Liver (tissue), 9 donors: ENCODE results near the gene PARVB. TPM values are rescaled to one million over a fixed set of nuclear protein-coding genes. Genes with fewer than 3 reads are reported as not detected.

Experiments
- DNase-seq: peaks from one replicate; pipeline ENCODE4 v3.0.0-alpha.2; 2017; ENCODE audit warnings: low spot score
- H3K27ac ChIP-seq, 2 donors: one replicate each; pipeline ENCODE4 v1.7.0; 2013; ENCODE audit warnings: inconsistent platforms in 2 of 2, low read length in 2 of 2, control low read depth in 1 of 2, low read depth in 1 of 2, mild to moderate bottlenecking in 1 of 2
- H3K27me3 ChIP-seq, 4 donors: one replicate each; pipeline versions ENCODE4 v1.6.1 to v1.7.0; 2013; ENCODE audit warnings: low read length in 3 of 4, inconsistent platforms in 1 of 4, mild to moderate bottlenecking in 1 of 4, moderate library complexity in 1 of 4; ENCODE audit not compliant: control insufficient read depth in 4 of 4, insufficient read depth in 4 of 4
- H3K36me3 ChIP-seq, 4 donors: one replicate each; pipeline versions ENCODE4 v1.6.1 to v1.7.0; 2013; ENCODE audit warnings: low read length in 3 of 4, mild to moderate bottlenecking in 3 of 4, low read depth in 1 of 4, moderate library complexity in 1 of 4; ENCODE audit not compliant: control insufficient read depth in 4 of 4, insufficient read depth in 3 of 4
- H3K4me1 ChIP-seq, 4 donors: one replicate each; pipeline versions ENCODE4 v1.6.1 to v1.7.0; 2013; ENCODE audit warnings: low read length in 3 of 4, mild to moderate bottlenecking in 3 of 4, moderate library complexity in 1 of 4; ENCODE audit not compliant: control insufficient read depth in 4 of 4, insufficient read depth in 4 of 4
- H3K4me3 ChIP-seq, 3 donors: one replicate each; pipeline versions ENCODE4 v1.6.1 to v1.7.0; 2013; ENCODE audit warnings: low read length in 3 of 3, control low read depth in 1 of 3, low read depth in 1 of 3, mild to moderate bottlenecking in 1 of 3
- H3K9ac ChIP-seq, 2 donors: one replicate each; pipeline ENCODE4 v1.7.0; 2013; ENCODE audit warnings: low read length in 2 of 2, mild to moderate bottlenecking in 2 of 2, moderate library complexity in 2 of 2, control low read depth in 1 of 2, low read depth in 1 of 2
- H3K9me3 ChIP-seq, 4 donors: one replicate each; pipeline versions ENCODE4 v1.6.1 to v1.7.0; 2013; ENCODE audit warnings: low read length in 3 of 4; ENCODE audit not compliant: control insufficient read depth in 4 of 4
- EGR1 ChIP-seq, 2 donors: IDR thresholded peaks; 2 replicates each; pipeline ENCODE4 v1.6.1; 2016 to 2018; ENCODE audit warnings: antibody characterized with exemption in 2 of 2, low read depth in 2 of 2
- FOXA1 ChIP-seq: IDR thresholded peaks from 2 replicates; pipeline ENCODE4 v1.6.1; 2016; ENCODE audit warnings: antibody characterized with exemption
- GABPA ChIP-seq, 2 donors: IDR thresholded peaks in 1 of 2; conservative IDR thresholded peaks in 1 of 2; 2 replicates each; pipeline ENCODE4 v1.6.1; 2016; ENCODE audit warnings: antibody characterized with exemption in 2 of 2, mild to moderate bottlenecking in 1 of 2, moderate library complexity in 1 of 2
- HNF4G ChIP-seq: IDR thresholded peaks from 2 replicates; pipeline ENCODE4 v1.6.1; 2016; ENCODE audit warnings: antibody characterized with exemption
- JUND ChIP-seq, 2 donors: IDR thresholded peaks; 2 replicates each; pipeline ENCODE4 v1.6.1; 2016; ENCODE audit warnings: antibody characterized with exemption in 2 of 2
- NR2F2 ChIP-seq: IDR thresholded peaks from 2 replicates; pipeline ENCODE4 v1.6.1; 2016; ENCODE audit warnings: antibody characterized with exemption
- RXRA ChIP-seq, 2 donors: IDR thresholded peaks; 2 replicates each; pipeline ENCODE4 v1.6.1; 2017 to 2018; ENCODE audit warnings: antibody characterized with exemption in 2 of 2, mild to moderate bottlenecking in 1 of 2
- TAF1 ChIP-seq: conservative IDR thresholded peaks from 2 replicates; pipeline ENCODE4 v1.6.1; 2016; ENCODE audit warnings: antibody characterized with exemption, mild to moderate bottlenecking
- YY1 ChIP-seq: IDR thresholded peaks from 2 replicates; pipeline ENCODE4 v1.6.1; 2016; ENCODE audit warnings: antibody characterized with exemption, mild to moderate bottlenecking
- WGBS: extraction: QIAGEN DNeasy Blood & Tissue Kit; methylation state at CpG from one replicate; pipeline ENCODE4 v1.1.7; 2013; 5-methylcytosine and 5-hydroxymethylcytosine counted together
- polyA plus RNA-seq, 2 donors: library from polyadenylated mRNA; stranded (reverse) in 1 of 2; unstranded in 1 of 2; fragments of 200-250 nt in 1 of 2; fragments of >200 nt in 1 of 2; fragmentation: Nextera tagmentation in 1 of 2; extraction: Ambion mirVana in 1 of 2; gene quantifications; one replicate each; pipeline versions ENCODE4 v1.2.1 to v1.2.3, GENCODE V29; 2013 to 2015
- total RNA-seq, 2 donors: library from RNA; depleted of rRNA; stranded (reverse); fragments of >200 nt; gene quantifications; one replicate each; pipeline ENCODE4 v1.2.3, GENCODE V29; 2014
- TF ChIP-seq, protein P1 (sequence below): IDR thresholded peaks from 2 replicates; pipeline ENCODE4 v1.6.1; 2016; ENCODE audit warnings: antibody characterized with exemption
- TF ChIP-seq, protein P2 (sequence below): IDR thresholded peaks from 2 replicates; pipeline ENCODE4 v1.6.1; 2016; ENCODE audit warnings: antibody characterized with exemption
- TF ChIP-seq, protein P3 (sequence below): fragments of 150-350 bp; IDR thresholded peaks from 2 replicates; pipeline ENCODE4 v1.5.1; 2017; ENCODE audit warnings: improper control_type of control experiment, low read depth, low read length; ENCODE audit not compliant: missing input control
- TF ChIP-seq, protein P4 (sequence below): IDR thresholded peaks from 2 replicates; pipeline ENCODE4 v1.6.1; 2016; ENCODE audit warnings: antibody characterized with exemption
- donor health status: healthy.
- donor health status: healthy.
- donor health status: healthy.
- donor health status: healthy.
- donor health status: healthy.

The PARVB gene
- total and polyA plus RNA-seq, 4 donors, result 3.2 to 55.5 (median 17.7) TPM

DNA sequence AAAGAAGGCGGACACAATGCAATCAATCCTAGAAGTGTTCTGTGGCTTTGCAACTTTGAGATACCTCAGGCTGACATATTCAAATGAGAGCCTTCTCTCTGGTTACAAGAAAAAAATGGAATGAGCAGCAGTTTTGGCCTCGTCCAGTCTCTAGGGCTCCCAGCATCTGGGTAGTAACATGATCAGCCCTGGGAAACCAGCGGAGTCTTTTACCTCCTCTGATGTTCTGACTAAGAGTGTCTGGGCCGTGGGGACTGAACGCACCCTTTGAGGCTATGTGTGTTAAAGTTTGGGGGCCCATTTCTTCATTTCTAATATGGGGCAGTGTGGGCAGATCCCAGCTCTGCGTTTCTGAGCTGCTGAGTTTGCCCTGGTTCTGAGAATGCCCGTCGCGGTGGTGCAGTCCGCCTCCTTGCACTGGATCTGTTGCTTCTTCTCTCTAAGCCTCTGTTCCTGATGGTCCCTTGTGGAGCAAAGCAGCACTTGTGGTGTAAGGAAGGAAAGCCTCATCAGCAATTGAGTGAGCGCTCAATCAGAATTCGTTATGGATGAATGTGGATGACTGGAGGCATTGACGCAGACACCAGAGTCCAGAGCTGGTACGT, 8.1 kb downstream of the PARVB start:
- no peak for DNase-seq
- no peaks in the 10 kb centered on the region for H3K27me3 ChIP-seq
- 88% methylated on average over 14 of the region's 14 CpGs for WGBS
- TF ChIP-seq, protein P1, sequence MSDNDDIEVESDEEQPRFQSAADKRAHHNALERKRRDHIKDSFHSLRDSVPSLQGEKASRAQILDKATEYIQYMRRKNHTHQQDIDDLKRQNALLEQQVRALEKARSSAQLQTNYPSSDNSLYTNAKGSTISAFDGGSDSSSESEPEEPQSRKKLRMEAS, result no peak
- TF ChIP-seq EGR1 (IDR thresholded peaks at IDR 0.05; ENCODE audit: low read depth in 2 of 2) (no peak), FOXA1 (no peak), TAF1 (no peak), NR2F2 (no peak)
- TF ChIP-seq, protein P2, sequence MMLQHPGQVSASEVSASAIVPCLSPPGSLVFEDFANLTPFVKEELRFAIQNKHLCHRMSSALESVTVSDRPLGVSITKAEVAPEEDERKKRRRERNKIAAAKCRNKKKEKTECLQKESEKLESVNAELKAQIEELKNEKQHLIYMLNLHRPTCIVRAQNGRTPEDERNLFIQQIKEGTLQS, result no peak
- TF ChIP-seq, protein P3, sequence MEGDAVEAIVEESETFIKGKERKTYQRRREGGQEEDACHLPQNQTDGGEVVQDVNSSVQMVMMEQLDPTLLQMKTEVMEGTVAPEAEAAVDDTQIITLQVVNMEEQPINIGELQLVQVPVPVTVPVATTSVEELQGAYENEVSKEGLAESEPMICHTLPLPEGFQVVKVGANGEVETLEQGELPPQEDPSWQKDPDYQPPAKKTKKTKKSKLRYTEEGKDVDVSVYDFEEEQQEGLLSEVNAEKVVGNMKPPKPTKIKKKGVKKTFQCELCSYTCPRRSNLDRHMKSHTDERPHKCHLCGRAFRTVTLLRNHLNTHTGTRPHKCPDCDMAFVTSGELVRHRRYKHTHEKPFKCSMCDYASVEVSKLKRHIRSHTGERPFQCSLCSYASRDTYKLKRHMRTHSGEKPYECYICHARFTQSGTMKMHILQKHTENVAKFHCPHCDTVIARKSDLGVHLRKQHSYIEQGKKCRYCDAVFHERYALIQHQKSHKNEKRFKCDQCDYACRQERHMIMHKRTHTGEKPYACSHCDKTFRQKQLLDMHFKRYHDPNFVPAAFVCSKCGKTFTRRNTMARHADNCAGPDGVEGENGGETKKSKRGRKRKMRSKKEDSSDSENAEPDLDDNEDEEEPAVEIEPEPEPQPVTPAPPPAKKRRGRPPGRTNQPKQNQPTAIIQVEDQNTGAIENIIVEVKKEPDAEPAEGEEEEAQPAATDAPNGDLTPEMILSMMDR, result no peak
- H3K9ac ChIP-seq, result no peak overlapping the region
- H3K4me3 ChIP-seq, result no peak overlapping the region
- H3K4me1 ChIP-seq, result peaks cover 5 to 6% (median 5%) of the 10 kb centered on the region in 4 donors
- H3K27ac ChIP-seq, result no peak overlapping the region
- no peaks in the 10 kb centered on the region for H3K36me3 ChIP-seq
- no peaks in the 10 kb centered on the region for H3K9me3 ChIP-seq

- no peak overlapping the region for H3K27ac ChIP-seq
- peaks cover 5 to 6% (median 5%) of the 10 kb centered on the region in 4 donors for H3K4me1 ChIP-seq
- TF ChIP-seq, protein P2, result no peak
- TF ChIP-seq YY1 (no peak), RXRA (IDR thresholded peaks at IDR 0.05) (no peak), FOXA1 (no peak), GABPA (IDR thresholded peaks at IDR 0.05 in 1 of 2, conservative IDR thresholded peaks at IDR 0.05 in 1 of 2) (no peak), NR2F2 (no peak), TAF1 (no peak), JUND (IDR thresholded peaks at IDR 0.05) (no peak), HNF4G (no peak)
- TF ChIP-seq, protein P3, result no peak
- TF ChIP-seq, protein P1, result no peak
- TF ChIP-seq, protein P4, sequence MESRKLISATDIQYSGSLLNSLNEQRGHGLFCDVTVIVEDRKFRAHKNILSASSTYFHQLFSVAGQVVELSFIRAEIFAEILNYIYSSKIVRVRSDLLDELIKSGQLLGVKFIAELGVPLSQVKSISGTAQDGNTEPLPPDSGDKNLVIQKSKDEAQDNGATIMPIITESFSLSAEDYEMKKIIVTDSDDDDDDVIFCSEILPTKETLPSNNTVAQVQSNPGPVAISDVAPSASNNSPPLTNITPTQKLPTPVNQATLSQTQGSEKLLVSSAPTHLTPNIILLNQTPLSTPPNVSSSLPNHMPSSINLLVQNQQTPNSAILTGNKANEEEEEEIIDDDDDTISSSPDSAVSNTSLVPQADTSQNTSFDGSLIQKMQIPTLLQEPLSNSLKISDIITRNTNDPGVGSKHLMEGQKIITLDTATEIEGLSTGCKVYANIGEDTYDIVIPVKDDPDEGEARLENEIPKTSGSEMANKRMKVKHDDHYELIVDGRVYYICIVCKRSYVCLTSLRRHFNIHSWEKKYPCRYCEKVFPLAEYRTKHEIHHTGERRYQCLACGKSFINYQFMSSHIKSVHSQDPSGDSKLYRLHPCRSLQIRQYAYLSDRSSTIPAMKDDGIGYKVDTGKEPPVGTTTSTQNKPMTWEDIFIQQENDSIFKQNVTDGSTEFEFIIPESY, result no peak
- no peaks in the 10 kb centered on the region for H3K9me3 ChIP-seq
- no peak for DNase-seq
- WGBS, result 88% methylated on average over 7 of the region's 7 CpGs
- H3K36me3 ChIP-seq, result no peaks in the 10 kb centered on the region
- H3K27me3 ChIP-seq, result no peaks in the 10 kb centered on the region
- H3K4me3 ChIP-seq, result no peak overlapping the region
- H3K9ac ChIP-seq, result no peak overlapping the region
These were observed 9.2 kb downstream of the PARVB start for GRCh38 chr22:44033287-44033686.
